ENCODE data around the gene SLC26A1.

Gene SLC26A1

GRCh38 chr4:998096-998691 is 5.0 kb upstream of the SLC26A1 start:
- no peak for DNase-seq

GRCh38 chr4:997375-998071 is 4.3 kb upstream of the SLC26A1 start:
- no peak for DNase-seq

- no peak for DNase-seq
These were observed 3.8 kb upstream of the SLC26A1 start for GRCh38 chr4:996997-997374.

GRCh38 chr4:996030-996996 is 3.1 kb upstream of the SLC26A1 start:
- no peak for DNase-seq

- DNase-seq: no peak
These were observed 2.3 kb upstream of the SLC26A1 start for GRCh38 chr4:995311-996026.

- no peak for DNase-seq
These were observed 700 bp downstream of the SLC26A1 start for GRCh38 chr4:992297-993110.

GRCh38 chr4:991451-992296 is 1.5 kb downstream of the SLC26A1 start:
- no peak for DNase-seq

GRCh38 chr4:990746-991367 is 2.3 kb downstream of the SLC26A1 start:
- no peak for DNase-seq

- DNase-seq: no peak
These were observed 3.3 kb downstream of the SLC26A1 start for GRCh38 chr4:989722-990471.

- DNase-seq: no peak
These were observed 4.2 kb downstream of the SLC26A1 start for GRCh38 chr4:988726-989721.

GRCh38 chr4:987624-988513 is 5.3 kb downstream of the SLC26A1 start:
- DNase-seq: no peak

GRCh38 chr4:986879-987623 is 6.2 kb downstream of the SLC26A1 start, which contains the start of gene IDUA:
IDUA (plus strand) TSS chr4:987044; CDS start chr4:987085, 41 bp downstream.
- peak; percentile 72 to 76 for DNase-seq

- no peak for DNase-seq
These were observed 6.8 kb downstream of the SLC26A1 start for GRCh38 chr4:986428-986878.

- peak; percentile 66 to 69 for DNase-seq
These were observed 7.9 kb downstream of the SLC26A1 start for GRCh38 chr4:985123-985830.

- DNase-seq: no peak
These were observed 8.7 kb downstream of the SLC26A1 start for GRCh38 chr4:984336-985054.

All from inflammatory macrophage treated with lipopolysaccharide for 1 hour (primary cell).